ENCODE data around the gene APBB2. TPM values are rescaled to one million over a fixed set of nuclear protein-coding genes. Genes with fewer than 3 reads are reported as not detected.

Gene APBB2
- total and polyA plus RNA-seq, 10 of the 15 experiments (the other 5 are each of a cell fraction or from before 2014, with no cell fraction given) = 2.7 to 24.6 (median 19.0) TPM

DNA sequence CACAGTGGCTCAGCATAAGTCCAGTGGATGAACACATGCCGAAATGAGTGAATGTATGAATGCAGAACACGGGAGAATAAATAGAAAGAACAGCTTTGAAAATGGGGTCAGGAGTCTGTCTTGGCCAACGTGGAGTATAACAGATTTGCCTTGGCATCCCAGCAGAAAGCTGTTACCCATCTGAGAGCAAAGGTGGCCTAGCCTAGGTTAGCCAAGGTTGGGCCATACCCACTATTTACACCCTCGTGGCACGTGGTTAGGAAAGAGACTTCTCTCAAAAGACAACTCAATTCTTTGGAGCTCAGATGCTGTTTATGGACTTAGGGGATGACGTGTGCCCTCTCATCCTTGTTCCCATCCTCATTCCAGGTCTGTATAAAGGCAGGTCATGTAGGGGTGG is 337.3 kb downstream of the APBB2 start:
- POLR2A ChIA-PET = no interaction called here
- intact Hi-C loops (cut with micrococcal nuclease; ENCODE audit: unreplicated experiment) (no loop called here), in situ Hi-C loops (cut with MboI) (no loop called here)
- FAIRE-seq = no peak
- TF ChIP-seq, protein P1, sequence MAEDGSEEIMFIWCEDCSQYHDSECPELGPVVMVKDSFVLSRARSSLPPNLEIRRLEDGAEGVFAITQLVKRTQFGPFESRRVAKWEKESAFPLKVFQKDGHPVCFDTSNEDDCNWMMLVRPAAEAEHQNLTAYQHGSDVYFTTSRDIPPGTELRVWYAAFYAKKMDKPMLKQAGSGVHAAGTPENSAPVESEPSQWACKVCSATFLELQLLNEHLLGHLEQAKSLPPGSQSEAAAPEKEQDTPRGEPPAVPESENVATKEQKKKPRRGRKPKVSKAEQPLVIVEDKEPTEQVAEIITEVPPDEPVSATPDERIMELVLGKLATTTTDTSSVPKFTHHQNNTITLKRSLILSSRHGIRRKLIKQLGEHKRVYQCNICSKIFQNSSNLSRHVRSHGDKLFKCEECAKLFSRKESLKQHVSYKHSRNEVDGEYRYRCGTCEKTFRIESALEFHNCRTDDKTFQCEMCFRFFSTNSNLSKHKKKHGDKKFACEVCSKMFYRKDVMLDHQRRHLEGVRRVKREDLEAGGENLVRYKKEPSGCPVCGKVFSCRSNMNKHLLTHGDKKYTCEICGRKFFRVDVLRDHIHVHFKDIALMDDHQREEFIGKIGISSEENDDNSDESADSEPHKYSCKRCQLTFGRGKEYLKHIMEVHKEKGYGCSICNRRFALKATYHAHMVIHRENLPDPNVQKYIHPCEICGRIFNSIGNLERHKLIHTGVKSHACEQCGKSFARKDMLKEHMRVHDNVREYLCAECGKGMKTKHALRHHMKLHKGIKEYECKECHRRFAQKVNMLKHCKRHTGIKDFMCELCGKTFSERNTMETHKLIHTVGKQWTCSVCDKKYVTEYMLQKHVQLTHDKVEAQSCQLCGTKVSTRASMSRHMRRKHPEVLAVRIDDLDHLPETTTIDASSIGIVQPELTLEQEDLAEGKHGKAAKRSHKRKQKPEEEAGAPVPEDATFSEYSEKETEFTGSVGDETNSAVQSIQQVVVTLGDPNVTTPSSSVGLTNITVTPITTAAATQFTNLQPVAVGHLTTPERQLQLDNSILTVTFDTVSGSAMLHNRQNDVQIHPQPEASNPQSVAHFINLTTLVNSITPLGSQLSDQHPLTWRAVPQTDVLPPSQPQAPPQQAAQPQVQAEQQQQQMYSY (CRISPR knock-in tag; IDR thresholded peaks at IDR 0.05) = no peak
- TF ChIP-seq POLR2AphosphoS5 (IDR thresholded peaks at IDR 0.05; ENCODE audit: low read length) (no peak), ZNF207 (IDR thresholded peaks at IDR 0.05; ENCODE audit: borderline replicate concordance) (no peak), JUNB (IDR thresholded peaks at IDR 0.05) (no peak), NFYA (IDR thresholded peaks at IDR 0.05; ENCODE audit: borderline replicate concordance, low read depth, low read length) (no peak)
- TF ChIP-seq, protein P2, sequence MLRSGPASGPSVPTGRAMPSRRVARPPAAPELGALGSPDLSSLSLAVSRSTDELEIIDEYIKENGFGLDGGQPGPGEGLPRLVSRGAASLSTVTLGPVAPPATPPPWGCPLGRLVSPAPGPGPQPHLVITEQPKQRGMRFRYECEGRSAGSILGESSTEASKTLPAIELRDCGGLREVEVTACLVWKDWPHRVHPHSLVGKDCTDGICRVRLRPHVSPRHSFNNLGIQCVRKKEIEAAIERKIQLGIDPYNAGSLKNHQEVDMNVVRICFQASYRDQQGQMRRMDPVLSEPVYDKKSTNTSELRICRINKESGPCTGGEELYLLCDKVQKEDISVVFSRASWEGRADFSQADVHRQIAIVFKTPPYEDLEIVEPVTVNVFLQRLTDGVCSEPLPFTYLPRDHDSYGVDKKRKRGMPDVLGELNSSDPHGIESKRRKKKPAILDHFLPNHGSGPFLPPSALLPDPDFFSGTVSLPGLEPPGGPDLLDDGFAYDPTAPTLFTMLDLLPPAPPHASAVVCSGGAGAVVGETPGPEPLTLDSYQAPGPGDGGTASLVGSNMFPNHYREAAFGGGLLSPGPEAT (IDR thresholded peaks at IDR 0.05; ENCODE audit: low read depth) = no peak
- no TSS peak for BruUV-seq (replicated peaks)
- no peaks in the 10 kb centered on the region for H3K27me3 ChIP-seq (replicated peaks in 1 of 2; ENCODE audit: control insufficient read depth in 2 of 2, insufficient read depth in 2 of 2, low read length in 1 of 2)
- no peaks in the 10 kb centered on the region for H3K4me1 ChIP-seq (ENCODE audit: control insufficient read depth, insufficient read depth, low read length)
- SMC1A ChIA-PET (ENCODE audit: uncharacterized antibody, unreplicated experiment) = interaction anchor here (0.6 to 1.3 kb wide), 3 partner anchors 10 to 446 kb away, joined by 3 read pairs; no protein-coding TSS in a partner anchor
- RAD21 ChIA-PET (ENCODE audit: unreplicated experiment) = interaction anchor here (1.1 kb wide), 1 partner anchor 20 kb away, joined by 4 read pairs; no protein-coding TSS in a partner anchor
- no peak overlapping the region for H3K9ac ChIP-seq (ENCODE audit: control insufficient read depth, insufficient read depth, low read length)
- H3K79me2 ChIP-seq (ENCODE audit: control insufficient read depth, insufficient read depth, low read length) = no peaks in the 10 kb centered on the region
- CTCF ChIA-PET = interaction anchor here (1.8 kb wide), 1 partner anchor 21 kb away, joined by 5 read pairs; no protein-coding TSS in a partner anchor
- no peak overlapping the region for H3K27ac ChIP-seq (ENCODE audit: control insufficient read depth, insufficient read depth)
- H4K20me1 ChIP-seq (ENCODE audit: control insufficient read depth, insufficient read depth) = no peaks in the 10 kb centered on the region
- peaks cover 0 to 10% of the 10 kb centered on the region in 2 experiments; a peak in 2 of 4 replicates for H3K36me3 ChIP-seq (ENCODE audit: control insufficient read depth in 2 of 2, insufficient read depth in 2 of 2, low read length in 1 of 2)
- no peak for DNase-seq (ENCODE audit: low read depth, low spot score)
- H3K4me2 ChIP-seq (ENCODE audit: control insufficient read depth, insufficient read depth) = no peak overlapping the region
- ATAC-seq = no peak
- WGBS (ENCODE audit: insufficient coverage, insufficient replicate concordance, low lambda C conversion rate, missing lambda C conversion rate) = 38% methylated on average over 6 of the region's 6 CpGs
- H3K4me3 ChIP-seq = no peak overlapping the region
- no peak overlapping the region for H2AFZ ChIP-seq (ENCODE audit: control insufficient read depth, low read depth, low read length)
- H3K9me3 ChIP-seq (replicated peaks; ENCODE audit: control insufficient read depth, insufficient read depth, low read length) = no peaks in the 10 kb centered on the region
